GM23338 (cell line): ENCODE data around the gene FBN3. TPM values are rescaled to one million over a fixed set of nuclear protein-coding genes. Genes with fewer than 3 reads are reported as not detected.

ENCODE experiments used
- ATAC-seq: fragments of 200-7000 bp; cut with Tn5 transposase; 3 replicates; pipeline ENCODE4 v1.9.1; 2020
- DNase-seq: peaks from one replicate; pipeline ENCODE4 v3.0.0-alpha.2; 2015; ENCODE audit warnings: low spot score
- H2AFZ ChIP-seq: fragments of 200-600 bp; sonication (generic); 2 replicates; pipeline ENCODE4 v1.8.0; 2016; ENCODE audit warnings: antibody characterized with exemption, mild to moderate bottlenecking, moderate library complexity
- H3F3A ChIP-seq: fragments of 200-600 bp; sonication (generic); replicated peaks from 2 replicates; pipeline ENCODE4 v1.8.0; 2017; ENCODE audit warnings: antibody characterized with exemption, mixed run types, low read depth
- H3K27ac ChIP-seq: fragments of 200-600 bp; sonication (generic); 2 replicates; pipeline ENCODE4 v1.6.1; 2016; ENCODE audit warnings: low read depth
- H3K27me3 ChIP-seq: fragments of 200-600 bp; sonication (generic); 2 replicates; pipeline ENCODE4 v1.8.0; 2016; ENCODE audit warnings: mild to moderate bottlenecking, mixed run types, moderate library complexity; ENCODE audit not compliant: insufficient read depth
- H3K36me3 ChIP-seq: fragments of 200-600 bp; sonication (generic); 2 replicates; pipeline ENCODE4 v1.8.0; 2016; ENCODE audit warnings: mild to moderate bottlenecking; ENCODE audit not compliant: insufficient read depth
- H3K4me1 ChIP-seq: fragments of 200-600 bp; sonication (generic); 2 replicates; pipeline ENCODE4 v1.8.0; 2016; ENCODE audit warnings: mild to moderate bottlenecking, moderate library complexity; ENCODE audit not compliant: insufficient read depth
- H3K4me2 ChIP-seq: fragments of 200-600 bp; sonication (generic); 2 replicates; pipeline ENCODE4 v1.7.1; 2017; ENCODE audit warnings: mixed run types
- H3K4me3 ChIP-seq: fragments of 200-600 bp; sonication (generic); 2 replicates; pipeline ENCODE4 v1.6.1; 2016; ENCODE audit warnings: mixed run types
- H3K79me2 ChIP-seq: fragments of 200-600 bp; sonication (generic); replicated peaks from 2 replicates; pipeline ENCODE4 v1.8.0; 2017; ENCODE audit warnings: mild to moderate bottlenecking; ENCODE audit not compliant: insufficient read depth
- H3K9me2 ChIP-seq: fragments of 200-600 bp; sonication (generic); 2 replicates; pipeline ENCODE4 v1.8.0; 2017; ENCODE audit not compliant: insufficient read depth
- H4K20me1 ChIP-seq: fragments of 200-600 bp; sonication (generic); replicated peaks from 2 replicates; pipeline ENCODE4 v1.8.0; 2017; ENCODE audit warnings: mild to moderate bottlenecking; ENCODE audit not compliant: insufficient read depth
- H3K27ac Mint-ChIP-seq: 2 replicates; pipeline ENCODE4 v1.8.0; 2020; ENCODE audit warnings: inconsistent platforms, mild to moderate bottlenecking, moderate library complexity, mixed read lengths
- H3K27me3 Mint-ChIP-seq: 3 replicates; pipeline ENCODE4 v1.8.0; 2022; ENCODE audit warnings: low read depth, mild to moderate bottlenecking, moderate library complexity, mixed read lengths, inconsistent platforms; ENCODE audit not compliant: insufficient read depth, poor library complexity
- H3K36me3 Mint-ChIP-seq: 3 replicates; pipeline ENCODE4 v1.8.0; 2021; ENCODE audit warnings: low read depth, mild to moderate bottlenecking, inconsistent platforms, moderate library complexity, mixed read lengths
- H3K4me1 Mint-ChIP-seq: 3 replicates; pipeline ENCODE4 v1.8.0; 2020; ENCODE audit warnings: mild to moderate bottlenecking, inconsistent platforms, mixed read lengths
- H3K4me3 Mint-ChIP-seq: 3 replicates; pipeline ENCODE4 v1.8.0; 2021; ENCODE audit warnings: moderate library complexity, mild to moderate bottlenecking, inconsistent platforms, mixed read lengths
- H3K9me3 Mint-ChIP-seq: 3 replicates; pipeline ENCODE4 v1.8.0; 2020; ENCODE audit warnings: moderate library complexity, mild to moderate bottlenecking, inconsistent platforms, mixed read lengths
- CREB1 ChIP-seq: fragments of 250-450 bp; sonication (Bioruptor Pico); IDR thresholded peaks from 2 replicates; pipeline ENCODE4 v1.5.0; 2020; ENCODE audit warnings: low read depth, mild to moderate bottlenecking, moderate library complexity
- EZH2 ChIP-seq: fragments of 200-600 bp; sonication (generic); IDR thresholded peaks from one replicate; pipeline ENCODE4 v1.8.0; 2017; ENCODE audit warnings: antibody characterized with exemption, mild to moderate bottlenecking, low read depth; ENCODE audit not compliant: unreplicated experiment
- EZH2phosphoT487 ChIP-seq: fragments of 200-600 bp; sonication (generic); IDR thresholded peaks from one replicate; pipeline ENCODE4 v1.8.1; 2018; ENCODE audit warnings: antibody characterized with exemption; ENCODE audit not compliant: unreplicated experiment
- JUNB ChIP-seq: IDR thresholded peaks from one replicate; pipeline ENCODE4 v1.6.1; 2016; ENCODE audit warnings: antibody characterized with exemption; ENCODE audit not compliant: unreplicated experiment
- NANOG ChIP-seq: IDR thresholded peaks from 2 replicates; pipeline ENCODE4 v1.6.1; 2016; ENCODE audit warnings: antibody characterized with exemption, borderline replicate concordance
- POLR2AphosphoS5 ChIP-seq: IDR thresholded peaks from 2 replicates; pipeline ENCODE4 v1.6.1; 2016; ENCODE audit warnings: antibody characterized with exemption, low read depth
- STAT1 ChIP-seq: IDR thresholded peaks from one replicate; pipeline ENCODE4 v1.6.1; 2016; ENCODE audit warnings: antibody characterized with exemption; ENCODE audit not compliant: unreplicated experiment
- ZNF114 ChIP-seq: fragments of 250-450 bp; sonication (Bioruptor Pico); IDR thresholded peaks from 2 replicates; pipeline ENCODE4 v1.5.0; 2020; ENCODE audit warnings: mild to moderate bottlenecking, moderate library complexity
- ZNF331 ChIP-seq: fragments of 250-450 bp; sonication (Bioruptor Pico); IDR thresholded peaks from 2 replicates; pipeline ENCODE4 v1.5.0; 2020; ENCODE audit warnings: low read depth, mild to moderate bottlenecking, moderate library complexity
- polyA plus RNA-seq: library from polyadenylated mRNA; unstranded; fragments of >200 nt; fragmentation: Nextera tagmentation; extraction: Ambion mirVana; gene quantifications from 2 replicates; pipeline ENCODE4 v1.2.1, GENCODE V29; 2016
- total RNA-seq: library from RNA; depleted of rRNA; stranded (reverse); fragments of >200 nt; shearing (Covaris generic); gene quantifications from 2 replicates; pipeline ENCODE4 v1.2.3, GENCODE V29; 2014
- TF ChIP-seq, protein P1 (sequence below): IDR thresholded peaks from one replicate; pipeline ENCODE4 v1.6.1; 2018; ENCODE audit warnings: antibody characterized with exemption; ENCODE audit not compliant: unreplicated experiment
- TF ChIP-seq, protein P2 (sequence below): IDR thresholded peaks from 2 replicates; pipeline ENCODE4 v1.6.1; 2016; ENCODE audit warnings: antibody characterized with exemption
- TF ChIP-seq, protein P3 (sequence below): fragments of 250-450 bp; sonication (Bioruptor Pico); IDR thresholded peaks from 2 replicates; pipeline ENCODE4 v1.5.0; 2020; ENCODE audit warnings: mild to moderate bottlenecking, moderate library complexity
- TF ChIP-seq, protein P4 (sequence below), 2 experiments: fragments of 200-600 bp in 1 of 2; sonication (generic) in 1 of 2; conservative IDR thresholded peaks; 2 replicates each; pipeline versions ENCODE4 v1.5.1 to v1.6.1; 2016 to 2017; ENCODE audit warnings: antibody characterized with exemption in 2 of 2, low read depth in 2 of 2, mild to moderate bottlenecking in 2 of 2, moderate library complexity in 1 of 2

The FBN3 gene
- total and polyA plus RNA-seq, 2 experiments from 2014 or later, result 8.5 to 54.5 TPM

DNA sequence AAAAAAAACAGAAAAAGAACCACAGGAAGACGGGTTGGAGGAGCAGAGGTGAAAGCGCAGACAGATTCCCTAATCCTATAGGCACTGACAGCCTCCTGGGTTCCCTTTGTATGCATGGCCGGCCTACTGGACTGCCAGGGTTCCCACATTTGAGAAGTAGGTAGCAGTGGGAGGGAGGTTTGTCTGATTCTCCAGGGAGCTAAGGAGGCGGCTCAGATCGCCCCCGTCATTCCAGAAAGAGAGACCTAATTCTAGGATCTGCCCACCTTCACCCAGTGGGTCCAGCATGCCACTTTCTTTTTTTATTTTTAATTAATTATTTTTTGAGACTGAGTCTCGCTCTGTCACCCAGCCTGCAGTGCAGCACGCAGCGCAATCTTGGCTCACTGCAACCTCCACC is 106.5 kb downstream of the FBN3 start:
- no peak for ATAC-seq
- no peaks in the 10 kb centered on the region; the same call in 2 of the 3 replicates for H3K4me1 Mint-ChIP-seq
- H3K79me2 ChIP-seq, result no peaks in the 10 kb centered on the region
- H3K36me3 ChIP-seq, result no peaks in the 10 kb centered on the region
- no peak overlapping the region for H3K4me3 ChIP-seq
- H3K9me3 Mint-ChIP-seq, result no peaks in the 10 kb centered on the region
- no peaks in the 10 kb centered on the region; the same call in 1 of the 2 replicates for H3K9me2 ChIP-seq
- H3K27ac ChIP-seq, result no peak overlapping the region
- DNase-seq, result no peak
- H3F3A ChIP-seq, result no peaks in the 10 kb centered on the region
- H3K36me3 Mint-ChIP-seq, result no peaks in the 10 kb centered on the region
- no peak overlapping the region for H3K4me2 ChIP-seq
- no peak overlapping the region for H3K4me3 Mint-ChIP-seq
- no peaks in the 10 kb centered on the region for H3K4me1 ChIP-seq
- TF ChIP-seq STAT1, result no peak
- TF ChIP-seq CREB1 (CRISPR knock-in tag), result no peak
- no peak for TF ChIP-seq ZNF331 (CRISPR knock-in tag)
- TF ChIP-seq, protein P1, sequence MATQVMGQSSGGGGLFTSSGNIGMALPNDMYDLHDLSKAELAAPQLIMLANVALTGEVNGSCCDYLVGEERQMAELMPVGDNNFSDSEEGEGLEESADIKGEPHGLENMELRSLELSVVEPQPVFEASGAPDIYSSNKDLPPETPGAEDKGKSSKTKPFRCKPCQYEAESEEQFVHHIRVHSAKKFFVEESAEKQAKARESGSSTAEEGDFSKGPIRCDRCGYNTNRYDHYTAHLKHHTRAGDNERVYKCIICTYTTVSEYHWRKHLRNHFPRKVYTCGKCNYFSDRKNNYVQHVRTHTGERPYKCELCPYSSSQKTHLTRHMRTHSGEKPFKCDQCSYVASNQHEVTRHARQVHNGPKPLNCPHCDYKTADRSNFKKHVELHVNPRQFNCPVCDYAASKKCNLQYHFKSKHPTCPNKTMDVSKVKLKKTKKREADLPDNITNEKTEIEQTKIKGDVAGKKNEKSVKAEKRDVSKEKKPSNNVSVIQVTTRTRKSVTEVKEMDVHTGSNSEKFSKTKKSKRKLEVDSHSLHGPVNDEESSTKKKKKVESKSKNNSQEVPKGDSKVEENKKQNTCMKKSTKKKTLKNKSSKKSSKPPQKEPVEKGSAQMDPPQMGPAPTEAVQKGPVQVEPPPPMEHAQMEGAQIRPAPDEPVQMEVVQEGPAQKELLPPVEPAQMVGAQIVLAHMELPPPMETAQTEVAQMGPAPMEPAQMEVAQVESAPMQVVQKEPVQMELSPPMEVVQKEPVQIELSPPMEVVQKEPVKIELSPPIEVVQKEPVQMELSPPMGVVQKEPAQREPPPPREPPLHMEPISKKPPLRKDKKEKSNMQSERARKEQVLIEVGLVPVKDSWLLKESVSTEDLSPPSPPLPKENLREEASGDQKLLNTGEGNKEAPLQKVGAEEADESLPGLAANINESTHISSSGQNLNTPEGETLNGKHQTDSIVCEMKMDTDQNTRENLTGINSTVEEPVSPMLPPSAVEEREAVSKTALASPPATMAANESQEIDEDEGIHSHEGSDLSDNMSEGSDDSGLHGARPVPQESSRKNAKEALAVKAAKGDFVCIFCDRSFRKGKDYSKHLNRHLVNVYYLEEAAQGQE, result no peak
- no peak for TF ChIP-seq JUNB
- TF ChIP-seq, protein P2, sequence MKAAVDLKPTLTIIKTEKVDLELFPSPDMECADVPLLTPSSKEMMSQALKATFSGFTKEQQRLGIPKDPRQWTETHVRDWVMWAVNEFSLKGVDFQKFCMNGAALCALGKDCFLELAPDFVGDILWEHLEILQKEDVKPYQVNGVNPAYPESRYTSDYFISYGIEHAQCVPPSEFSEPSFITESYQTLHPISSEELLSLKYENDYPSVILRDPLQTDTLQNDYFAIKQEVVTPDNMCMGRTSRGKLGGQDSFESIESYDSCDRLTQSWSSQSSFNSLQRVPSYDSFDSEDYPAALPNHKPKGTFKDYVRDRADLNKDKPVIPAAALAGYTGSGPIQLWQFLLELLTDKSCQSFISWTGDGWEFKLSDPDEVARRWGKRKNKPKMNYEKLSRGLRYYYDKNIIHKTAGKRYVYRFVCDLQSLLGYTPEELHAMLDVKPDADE, result no peak
- no peak for TF ChIP-seq EZH2
- TF ChIP-seq, protein P3, sequence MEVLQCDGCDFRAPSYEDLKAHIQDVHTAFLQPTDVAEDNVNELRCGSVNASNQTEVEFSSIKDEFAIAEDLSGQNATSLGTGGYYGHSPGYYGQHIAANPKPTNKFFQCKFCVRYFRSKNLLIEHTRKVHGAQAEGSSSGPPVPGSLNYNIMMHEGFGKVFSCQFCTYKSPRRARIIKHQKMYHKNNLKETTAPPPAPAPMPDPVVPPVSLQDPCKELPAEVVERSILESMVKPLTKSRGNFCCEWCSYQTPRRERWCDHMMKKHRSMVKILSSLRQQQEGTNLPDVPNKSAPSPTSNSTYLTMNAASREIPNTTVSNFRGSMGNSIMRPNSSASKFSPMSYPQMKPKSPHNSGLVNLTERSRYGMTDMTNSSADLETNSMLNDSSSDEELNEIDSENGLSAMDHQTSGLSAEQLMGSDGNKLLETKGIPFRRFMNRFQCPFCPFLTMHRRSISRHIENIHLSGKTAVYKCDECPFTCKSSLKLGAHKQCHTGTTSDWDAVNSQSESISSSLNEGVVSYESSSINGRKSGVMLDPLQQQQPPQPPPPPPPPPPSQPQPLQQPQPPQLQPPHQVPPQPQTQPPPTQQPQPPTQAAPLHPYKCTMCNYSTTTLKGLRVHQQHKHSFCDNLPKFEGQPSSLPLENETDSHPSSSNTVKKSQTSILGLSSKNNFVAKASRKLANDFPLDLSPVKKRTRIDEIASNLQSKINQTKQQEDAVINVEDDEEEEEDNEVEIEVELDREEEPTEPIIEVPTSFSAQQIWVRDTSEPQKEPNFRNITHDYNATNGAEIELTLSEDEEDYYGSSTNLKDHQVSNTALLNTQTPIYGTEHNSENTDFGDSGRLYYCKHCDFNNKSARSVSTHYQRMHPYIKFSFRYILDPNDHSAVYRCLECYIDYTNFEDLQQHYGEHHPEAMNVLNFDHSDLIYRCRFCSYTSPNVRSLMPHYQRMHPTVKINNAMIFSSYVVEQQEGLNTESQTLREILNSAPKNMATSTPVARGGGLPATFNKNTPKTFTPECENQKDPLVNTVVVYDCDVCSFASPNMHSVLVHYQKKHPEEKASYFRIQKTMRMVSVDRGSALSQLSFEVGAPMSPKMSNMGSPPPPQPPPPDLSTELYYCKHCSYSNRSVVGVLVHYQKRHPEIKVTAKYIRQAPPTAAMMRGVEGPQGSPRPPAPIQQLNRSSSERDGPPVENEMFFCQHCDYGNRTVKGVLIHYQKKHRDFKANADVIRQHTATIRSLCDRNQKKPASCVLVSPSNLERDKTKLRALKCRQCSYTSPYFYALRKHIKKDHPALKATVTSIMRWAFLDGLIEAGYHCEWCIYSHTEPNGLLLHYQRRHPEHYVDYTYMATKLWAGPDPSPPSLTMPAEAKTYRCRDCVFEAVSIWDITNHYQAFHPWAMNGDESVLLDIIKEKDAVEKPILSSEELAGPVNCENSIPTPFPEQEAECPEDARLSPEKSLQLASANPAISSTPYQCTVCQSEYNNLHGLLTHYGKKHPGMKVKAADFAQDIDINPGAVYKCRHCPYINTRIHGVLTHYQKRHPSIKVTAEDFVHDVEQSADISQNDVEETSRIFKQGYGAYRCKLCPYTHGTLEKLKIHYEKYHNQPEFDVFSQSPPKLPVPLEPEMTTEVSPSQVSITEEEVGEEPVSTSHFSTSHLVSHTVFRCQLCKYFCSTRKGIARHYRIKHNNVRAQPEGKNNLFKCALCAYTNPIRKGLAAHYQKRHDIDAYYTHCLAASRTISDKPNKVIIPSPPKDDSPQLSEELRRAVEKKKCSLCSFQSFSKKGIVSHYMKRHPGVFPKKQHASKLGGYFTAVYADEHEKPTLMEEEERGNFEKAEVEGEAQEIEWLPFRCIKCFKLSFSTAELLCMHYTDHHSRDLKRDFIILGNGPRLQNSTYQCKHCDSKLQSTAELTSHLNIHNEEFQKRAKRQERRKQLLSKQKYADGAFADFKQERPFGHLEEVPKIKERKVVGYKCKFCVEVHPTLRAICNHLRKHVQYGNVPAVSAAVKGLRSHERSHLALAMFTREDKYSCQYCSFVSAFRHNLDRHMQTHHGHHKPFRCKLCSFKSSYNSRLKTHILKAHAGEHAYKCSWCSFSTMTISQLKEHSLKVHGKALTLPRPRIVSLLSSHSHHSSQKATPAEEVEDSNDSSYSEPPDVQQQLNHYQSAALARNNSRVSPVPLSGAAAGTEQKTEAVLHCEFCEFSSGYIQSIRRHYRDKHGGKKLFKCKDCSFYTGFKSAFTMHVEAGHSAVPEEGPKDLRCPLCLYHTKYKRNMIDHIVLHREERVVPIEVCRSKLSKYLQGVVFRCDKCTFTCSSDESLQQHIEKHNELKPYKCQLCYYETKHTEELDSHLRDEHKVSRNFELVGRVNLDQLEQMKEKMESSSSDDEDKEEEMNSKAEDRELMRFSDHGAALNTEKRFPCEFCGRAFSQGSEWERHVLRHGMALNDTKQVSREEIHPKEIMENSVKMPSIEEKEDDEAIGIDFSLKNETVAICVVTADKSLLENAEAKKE (CRISPR knock-in tag), result no peak
- no peak for TF ChIP-seq ZNF114 (CRISPR knock-in tag)
- TF ChIP-seq POLR2AphosphoS5, result no peak
- TF ChIP-seq, protein P4, sequence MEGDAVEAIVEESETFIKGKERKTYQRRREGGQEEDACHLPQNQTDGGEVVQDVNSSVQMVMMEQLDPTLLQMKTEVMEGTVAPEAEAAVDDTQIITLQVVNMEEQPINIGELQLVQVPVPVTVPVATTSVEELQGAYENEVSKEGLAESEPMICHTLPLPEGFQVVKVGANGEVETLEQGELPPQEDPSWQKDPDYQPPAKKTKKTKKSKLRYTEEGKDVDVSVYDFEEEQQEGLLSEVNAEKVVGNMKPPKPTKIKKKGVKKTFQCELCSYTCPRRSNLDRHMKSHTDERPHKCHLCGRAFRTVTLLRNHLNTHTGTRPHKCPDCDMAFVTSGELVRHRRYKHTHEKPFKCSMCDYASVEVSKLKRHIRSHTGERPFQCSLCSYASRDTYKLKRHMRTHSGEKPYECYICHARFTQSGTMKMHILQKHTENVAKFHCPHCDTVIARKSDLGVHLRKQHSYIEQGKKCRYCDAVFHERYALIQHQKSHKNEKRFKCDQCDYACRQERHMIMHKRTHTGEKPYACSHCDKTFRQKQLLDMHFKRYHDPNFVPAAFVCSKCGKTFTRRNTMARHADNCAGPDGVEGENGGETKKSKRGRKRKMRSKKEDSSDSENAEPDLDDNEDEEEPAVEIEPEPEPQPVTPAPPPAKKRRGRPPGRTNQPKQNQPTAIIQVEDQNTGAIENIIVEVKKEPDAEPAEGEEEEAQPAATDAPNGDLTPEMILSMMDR (conservative IDR thresholded peaks at IDR 0.05; ENCODE audit: low read depth in 2 of 2), result no peak
- no peak for TF ChIP-seq NANOG
- TF ChIP-seq EZH2phosphoT487, result no peak
- H2AFZ ChIP-seq, result no peak overlapping the region
- peaks cover 2% of the 10 kb centered on the region for H3K27me3 Mint-ChIP-seq
- no peak overlapping the region for H3K27ac Mint-ChIP-seq
- no peaks in the 10 kb centered on the region for H3K27me3 ChIP-seq
- H4K20me1 ChIP-seq, result no peaks in the 10 kb centered on the region
